Activated naive CD4-positive, alpha-beta T cell treated with anti-CD3 and anti-CD28 coated beads for 36 hours (primary cell): ENCODE results near the gene AUP1. TPM values are rescaled to one million over a fixed set of nuclear protein-coding genes. Genes with fewer than 3 reads are reported as not detected.

Source experiments
- CTCF ChIA-PET: fragments of 350-600 bp; sonication (Branson Sonifier 250); formaldehyde crosslinking; loops from one replicate; lab custom pipeline; 2021; ENCODE audit warnings: antibody characterized with exemption; lab: Charles Lee
- DNase-seq: peaks from one replicate; pipeline ENCODE4 v3.0.0-alpha.2; 2020
- H3K27ac Mint-ChIP-seq: one replicate; pipeline ENCODE4 v1.8.0; 2021; ENCODE audit warnings: mild to moderate bottlenecking, mixed read lengths
- H3K27me3 Mint-ChIP-seq: one replicate; pipeline ENCODE4 v1.8.0; 2021; ENCODE audit warnings: low read depth, mixed read lengths
- H3K36me3 Mint-ChIP-seq: one replicate; pipeline ENCODE4 v1.8.0; 2021; ENCODE audit warnings: low read depth, mixed read lengths
- H3K4me1 Mint-ChIP-seq: one replicate; pipeline ENCODE4 v1.8.0; 2021; ENCODE audit warnings: low read depth, mixed read lengths
- H3K4me3 Mint-ChIP-seq: one replicate; pipeline ENCODE4 v1.8.0; 2021; ENCODE audit warnings: mild to moderate bottlenecking, moderate library complexity, mixed read lengths
- H3K9me3 Mint-ChIP-seq: one replicate; pipeline ENCODE4 v1.8.0; 2021; ENCODE audit warnings: mixed read lengths
- intact Hi-C: fragments of 100-400 bp; cut with micrococcal nuclease; formaldehyde crosslinking; loops from one replicate; pipeline ENCODE4 v1.15.1; 2023
- total RNA-seq, 2 experiments: library from RNA; stranded (reverse); gene quantifications; one replicate each; pipeline ENCODE4 v1.2.3, GENCODE V29; 2021

Gene AUP1
- total RNA-seq, 2 experiments from 2014 or later = 77.4 to 78.5 TPM

GRCh38 chr2:74531666-74532065 lies 2.2 kb upstream of the AUP1 start:
- Mint-ChIP-seq H3K27ac (peak overlapping the region; percentile 2), H3K4me1 (peaks cover 36% of the 10 kb centered on the region), H3K27me3 (no peaks in the 10 kb centered on the region), H3K4me3 (peak overlapping the region; percentile 34), H3K36me3 (peaks cover 39% of the 10 kb centered on the region), H3K9me3 (no peaks in the 10 kb centered on the region)
- CTCF ChIA-PET = interaction anchor here (0.5 to 4.4 kb wide), 21 partner anchors 10 to 197 kb away, joined by 3 to 50 read pairs (median 3); partner anchors contain the start of genes CCDC142, MRPL53, TTC31 and WBP1
- intact Hi-C loops = loop anchor here (1.0 to 10.0 kb wide), 6 partner anchors 34 to 707 kb away; partner anchors contain the start of genes HK2, LBX2 and STAMBP
- DNase-seq = no peak

GRCh38 chr2:74530239-74531187 lies 1.0 kb upstream of the AUP1 start:
- peaks cover 48% of the 10 kb centered on the region for H3K36me3 Mint-ChIP-seq
- H3K27me3 Mint-ChIP-seq = no peaks in the 10 kb centered on the region
- H3K4me3 Mint-ChIP-seq = peak overlapping the region; percentile 98
- CTCF ChIA-PET = interaction anchor here (0.9 to 4.4 kb wide), 10 partner anchors 21 to 61 kb away, joined by 3 to 50 read pairs (median 6); partner anchors contain the start of genes CCDC142 and TTC31
- peak overlapping the region; percentile 84 for H3K27ac Mint-ChIP-seq
- peaks cover 40% of the 10 kb centered on the region for H3K4me1 Mint-ChIP-seq
- DNase-seq = peak; percentile 77
- no peaks in the 10 kb centered on the region for H3K9me3 Mint-ChIP-seq
- intact Hi-C loops = loop anchor here (2.0 to 10.0 kb wide), 5 partner anchors 33 to 706 kb away; partner anchors contain the start of genes HK2, LBX2 and STAMBP

- Mint-ChIP-seq H3K27me3 (no peaks in the 10 kb centered on the region), H3K27ac (peak overlapping the region; percentile 91), H3K4me1 (peaks cover 40% of the 10 kb centered on the region), H3K36me3 (peaks cover 48% of the 10 kb centered on the region), H3K9me3 (no peaks in the 10 kb centered on the region), H3K4me3 (peak overlapping the region; percentile 98)
- intact Hi-C loops = loop anchor here (1.0 to 2.0 kb wide), 9 partner anchors 12 to 136 kb away; partner anchors contain the start of genes C2orf81, DOK1, INO80B and PCGF1
- CTCF ChIA-PET = interaction anchor here (0.9 to 2.7 kb wide), 8 partner anchors 10 to 61 kb away, joined by 3 to 10 read pairs (median 4); partner anchors contain the start of genes CCDC142 and TTC31
- peak; percentile 45 for DNase-seq
Measured at GRCh38 chr2:74528600-74529356, 728 bp downstream of the AUP1 start.

GRCh38 chr2:74527741-74528140 lies 1.8 kb downstream of the AUP1 start:
- Mint-ChIP-seq H3K9me3 (no peaks in the 10 kb centered on the region), H3K36me3 (peaks cover 48% of the 10 kb centered on the region), H3K27me3 (no peaks in the 10 kb centered on the region), H3K4me3 (peak overlapping the region; percentile 98), H3K4me1 (peaks cover 40% of the 10 kb centered on the region), H3K27ac (no peak overlapping the region)
- CTCF ChIA-PET = interaction anchor here (0.7 to 1.7 kb wide), 2 partner anchors 58 to 298 kb away, joined by 4 to 6 read pairs; no protein-coding TSS in a partner anchor
- DNase-seq = no peak
- intact Hi-C loops = loop anchor here (2.0 kb wide), 1 partner anchor 73 kb away; the partner anchor contains the start of gene INO80B

GRCh38 chr2:74526649-74527230 lies 2.8 kb downstream of the AUP1 start:
- Mint-ChIP-seq H3K4me1 (peaks cover 35% of the 10 kb centered on the region), H3K36me3 (peaks cover 39% of the 10 kb centered on the region), H3K9me3 (no peaks in the 10 kb centered on the region), H3K27ac (no peak overlapping the region), H3K4me3 (no peak overlapping the region), H3K27me3 (no peaks in the 10 kb centered on the region)
- intact Hi-C loops = no loop called here
- no peak for DNase-seq
- CTCF ChIA-PET = interaction anchor here (1.1 kb wide), 1 partner anchor 62 kb away, joined by 5 read pairs; no protein-coding TSS in a partner anchor

- Mint-ChIP-seq H3K4me1 (peaks cover 27% of the 10 kb centered on the region), H3K36me3 (peaks cover 36% of the 10 kb centered on the region), H3K27ac (peak within 1 kb of the TSS; percentile 9), H3K9me3 (no peaks in the 10 kb centered on the region), H3K4me3 (no peak within 1 kb of the TSS), H3K27me3 (no peaks in the 10 kb centered on the region)
- DNase-seq = peak; percentile 33
- intact Hi-C loops = no loop called here
- CTCF ChIA-PET = interaction anchor here (1.1 kb wide), 1 partner anchor 62 kb away, joined by 5 read pairs; no protein-coding TSS in a partner anchor
Measured at GRCh38 chr2:74525717-74526648, 3.5 kb downstream of the AUP1 start, which contains the start of gene DQX1. DQX1 (minus strand) TSS chr2:74526231; CDS start chr2:74525729, 502 bp downstream.

GRCh38 chr2:74524955-74525716 lies 4.4 kb downstream of the AUP1 start:
- Mint-ChIP-seq H3K4me3 (no peak overlapping the region), H3K36me3 (peaks cover 34% of the 10 kb centered on the region), H3K27me3 (peaks cover 3% of the 10 kb centered on the region), H3K27ac (no peak overlapping the region), H3K9me3 (no peaks in the 10 kb centered on the region), H3K4me1 (peaks cover 24% of the 10 kb centered on the region)
- intact Hi-C loops = no loop called here
- CTCF ChIA-PET = no interaction called here
- DNase-seq = no peak

- peaks cover 11% of the 10 kb centered on the region for H3K27me3 Mint-ChIP-seq
- no peaks in the 10 kb centered on the region for H3K9me3 Mint-ChIP-seq
- CTCF ChIA-PET = no interaction called here
- DNase-seq = no peak
- peaks cover 31% of the 10 kb centered on the region for H3K36me3 Mint-ChIP-seq
- no peak overlapping the region for H3K4me3 Mint-ChIP-seq
- H3K27ac Mint-ChIP-seq = no peak overlapping the region
- intact Hi-C loops = no loop called here
- H3K4me1 Mint-ChIP-seq = peaks cover 23% of the 10 kb centered on the region
Measured at GRCh38 chr2:74524005-74524404, 5.5 kb downstream of the AUP1 start.

- DNase-seq = no peak
- CTCF ChIA-PET = interaction anchor here (0.9 to 1.4 kb wide), 2 partner anchors 9 to 39 kb away, joined by 3 to 4 read pairs; partner anchors contain the start of gene TTC31
Measured at GRCh38 chr2:74522516-74522915, 7.0 kb downstream of the AUP1 start.

GRCh38 chr2:74516650-74517049 lies 12.9 kb downstream of the AUP1 start:
- H3K36me3 Mint-ChIP-seq = peaks cover 1% of the 10 kb centered on the region
- CTCF ChIA-PET = interaction anchor here (0.6 kb wide), 1 partner anchor 55 kb away, joined by 3 read pairs; no protein-coding TSS in a partner anchor
- no peak for DNase-seq
- no peak overlapping the region for H3K27ac Mint-ChIP-seq
- H3K27me3 Mint-ChIP-seq = peaks cover 65% of the 10 kb centered on the region
- H3K4me3 Mint-ChIP-seq = peak overlapping the region; percentile 51
- H3K9me3 Mint-ChIP-seq = no peaks in the 10 kb centered on the region
- peaks cover 17% of the 10 kb centered on the region for H3K4me1 Mint-ChIP-seq
- intact Hi-C loops = loop anchor here (1.0 kb wide), 3 partner anchors 9 to 18 kb away; partner anchors contain the start of genes AUP1, HTRA2 and PCGF1

More at GRCh38 chr2:74522516-74522915, 7.0 kb downstream of the AUP1 start:
- intact Hi-C loops = no loop called here
- Mint-ChIP-seq H3K4me3 (no peak overlapping the region), H3K27me3 (peaks cover 22% of the 10 kb centered on the region), H3K9me3 (no peaks in the 10 kb centered on the region), H3K4me1 (peaks cover 9% of the 10 kb centered on the region), H3K27ac (no peak overlapping the region), H3K36me3 (peaks cover 17% of the 10 kb centered on the region)
